Measurements from ENCODE around the gene FMNL2. TPM values are rescaled to one million over a fixed set of nuclear protein-coding genes. Genes with fewer than 3 reads are reported as not detected.

FMNL2 gene
- total and polyA plus RNA-seq, 2 experiments from 2014 or later: 16.5 to 45.4 TPM

DNA sequence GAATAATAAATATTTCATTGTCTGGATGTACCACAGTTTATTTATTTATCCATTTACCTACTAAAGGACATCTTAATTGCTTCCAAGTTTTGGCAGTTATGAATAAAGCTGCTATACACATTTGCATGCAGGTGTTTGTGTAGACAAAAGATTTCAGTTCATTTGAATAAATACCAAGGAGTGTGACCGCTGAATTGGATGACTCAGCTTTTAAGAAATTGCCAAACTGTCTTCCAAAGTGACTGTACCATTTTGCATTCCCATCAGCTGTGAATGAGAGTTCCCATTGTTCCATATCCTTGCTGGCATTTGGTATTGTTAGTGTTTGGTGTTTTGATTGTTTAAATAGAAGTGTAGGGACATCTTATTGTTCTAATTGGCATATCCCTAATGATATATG, 36.2 kb upstream of the FMNL2 start:
- Histone ChIP-seq H3F3A (replicated peaks; ENCODE audit: low read depth) (no peaks in the 10 kb centered on the region), H3K79me2 (replicated peaks; ENCODE audit: insufficient read depth) (no peaks in the 10 kb centered on the region), H2AFZ (no peak overlapping the region), H3K4me2 (no peak overlapping the region), H4K20me1 (replicated peaks; ENCODE audit: insufficient read depth) (no peaks in the 10 kb centered on the region), H3K36me3 (ENCODE audit: insufficient read depth) (no peaks in the 10 kb centered on the region), H3K27me3 (ENCODE audit: insufficient read depth) (no peaks in the 10 kb centered on the region), H3K9me2 (ENCODE audit: insufficient read depth) (no peaks in the 10 kb centered on the region), H3K4me1 (ENCODE audit: insufficient read depth) (0 out of 2 replicates have a peak, but pooled peaks cover 4% of the 10 kb centered on the region), H3K4me3 (no peak overlapping the region), H3K27ac (ENCODE audit: low read depth) (no peak overlapping the region)
- TF ChIP-seq CTCF (conservative IDR thresholded peaks at IDR 0.05; ENCODE audit: low read depth in 2 of 2) (no peak), CREB1 (CRISPR knock-in tag; IDR thresholded peaks at IDR 0.05; ENCODE audit: low read depth) (no peak), ZNF114 (CRISPR knock-in tag; IDR thresholded peaks at IDR 0.05) (no peak), ZNF331 (CRISPR knock-in tag; IDR thresholded peaks at IDR 0.05; ENCODE audit: low read depth) (no peak), NANOG (IDR thresholded peaks at IDR 0.05; ENCODE audit: borderline replicate concordance) (no peak)
- TF ChIP-seq, protein P1, sequence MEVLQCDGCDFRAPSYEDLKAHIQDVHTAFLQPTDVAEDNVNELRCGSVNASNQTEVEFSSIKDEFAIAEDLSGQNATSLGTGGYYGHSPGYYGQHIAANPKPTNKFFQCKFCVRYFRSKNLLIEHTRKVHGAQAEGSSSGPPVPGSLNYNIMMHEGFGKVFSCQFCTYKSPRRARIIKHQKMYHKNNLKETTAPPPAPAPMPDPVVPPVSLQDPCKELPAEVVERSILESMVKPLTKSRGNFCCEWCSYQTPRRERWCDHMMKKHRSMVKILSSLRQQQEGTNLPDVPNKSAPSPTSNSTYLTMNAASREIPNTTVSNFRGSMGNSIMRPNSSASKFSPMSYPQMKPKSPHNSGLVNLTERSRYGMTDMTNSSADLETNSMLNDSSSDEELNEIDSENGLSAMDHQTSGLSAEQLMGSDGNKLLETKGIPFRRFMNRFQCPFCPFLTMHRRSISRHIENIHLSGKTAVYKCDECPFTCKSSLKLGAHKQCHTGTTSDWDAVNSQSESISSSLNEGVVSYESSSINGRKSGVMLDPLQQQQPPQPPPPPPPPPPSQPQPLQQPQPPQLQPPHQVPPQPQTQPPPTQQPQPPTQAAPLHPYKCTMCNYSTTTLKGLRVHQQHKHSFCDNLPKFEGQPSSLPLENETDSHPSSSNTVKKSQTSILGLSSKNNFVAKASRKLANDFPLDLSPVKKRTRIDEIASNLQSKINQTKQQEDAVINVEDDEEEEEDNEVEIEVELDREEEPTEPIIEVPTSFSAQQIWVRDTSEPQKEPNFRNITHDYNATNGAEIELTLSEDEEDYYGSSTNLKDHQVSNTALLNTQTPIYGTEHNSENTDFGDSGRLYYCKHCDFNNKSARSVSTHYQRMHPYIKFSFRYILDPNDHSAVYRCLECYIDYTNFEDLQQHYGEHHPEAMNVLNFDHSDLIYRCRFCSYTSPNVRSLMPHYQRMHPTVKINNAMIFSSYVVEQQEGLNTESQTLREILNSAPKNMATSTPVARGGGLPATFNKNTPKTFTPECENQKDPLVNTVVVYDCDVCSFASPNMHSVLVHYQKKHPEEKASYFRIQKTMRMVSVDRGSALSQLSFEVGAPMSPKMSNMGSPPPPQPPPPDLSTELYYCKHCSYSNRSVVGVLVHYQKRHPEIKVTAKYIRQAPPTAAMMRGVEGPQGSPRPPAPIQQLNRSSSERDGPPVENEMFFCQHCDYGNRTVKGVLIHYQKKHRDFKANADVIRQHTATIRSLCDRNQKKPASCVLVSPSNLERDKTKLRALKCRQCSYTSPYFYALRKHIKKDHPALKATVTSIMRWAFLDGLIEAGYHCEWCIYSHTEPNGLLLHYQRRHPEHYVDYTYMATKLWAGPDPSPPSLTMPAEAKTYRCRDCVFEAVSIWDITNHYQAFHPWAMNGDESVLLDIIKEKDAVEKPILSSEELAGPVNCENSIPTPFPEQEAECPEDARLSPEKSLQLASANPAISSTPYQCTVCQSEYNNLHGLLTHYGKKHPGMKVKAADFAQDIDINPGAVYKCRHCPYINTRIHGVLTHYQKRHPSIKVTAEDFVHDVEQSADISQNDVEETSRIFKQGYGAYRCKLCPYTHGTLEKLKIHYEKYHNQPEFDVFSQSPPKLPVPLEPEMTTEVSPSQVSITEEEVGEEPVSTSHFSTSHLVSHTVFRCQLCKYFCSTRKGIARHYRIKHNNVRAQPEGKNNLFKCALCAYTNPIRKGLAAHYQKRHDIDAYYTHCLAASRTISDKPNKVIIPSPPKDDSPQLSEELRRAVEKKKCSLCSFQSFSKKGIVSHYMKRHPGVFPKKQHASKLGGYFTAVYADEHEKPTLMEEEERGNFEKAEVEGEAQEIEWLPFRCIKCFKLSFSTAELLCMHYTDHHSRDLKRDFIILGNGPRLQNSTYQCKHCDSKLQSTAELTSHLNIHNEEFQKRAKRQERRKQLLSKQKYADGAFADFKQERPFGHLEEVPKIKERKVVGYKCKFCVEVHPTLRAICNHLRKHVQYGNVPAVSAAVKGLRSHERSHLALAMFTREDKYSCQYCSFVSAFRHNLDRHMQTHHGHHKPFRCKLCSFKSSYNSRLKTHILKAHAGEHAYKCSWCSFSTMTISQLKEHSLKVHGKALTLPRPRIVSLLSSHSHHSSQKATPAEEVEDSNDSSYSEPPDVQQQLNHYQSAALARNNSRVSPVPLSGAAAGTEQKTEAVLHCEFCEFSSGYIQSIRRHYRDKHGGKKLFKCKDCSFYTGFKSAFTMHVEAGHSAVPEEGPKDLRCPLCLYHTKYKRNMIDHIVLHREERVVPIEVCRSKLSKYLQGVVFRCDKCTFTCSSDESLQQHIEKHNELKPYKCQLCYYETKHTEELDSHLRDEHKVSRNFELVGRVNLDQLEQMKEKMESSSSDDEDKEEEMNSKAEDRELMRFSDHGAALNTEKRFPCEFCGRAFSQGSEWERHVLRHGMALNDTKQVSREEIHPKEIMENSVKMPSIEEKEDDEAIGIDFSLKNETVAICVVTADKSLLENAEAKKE (CRISPR knock-in tag; IDR thresholded peaks at IDR 0.05): no peak
- peak overlapping the region; percentile 60 for H3K27ac Mint-ChIP-seq
- H3K4me3 Mint-ChIP-seq: no peak overlapping the region
- H3K9me3 Mint-ChIP-seq: no peaks in the 10 kb centered on the region
- peaks cover 2% of the 10 kb centered on the region for H3K27me3 Mint-ChIP-seq (ENCODE audit: insufficient read depth, low read depth, poor library complexity)
- H3K4me1 Mint-ChIP-seq: peaks cover 6% of the 10 kb centered on the region
- peak; percentile 7 for DNase-seq (ENCODE audit: low spot score)
- no peak for ATAC-seq
- H3K36me3 Mint-ChIP-seq (ENCODE audit: low read depth): no peaks in the 10 kb centered on the region
